HUDEP-2 (cell line): ENCODE measurements around the gene SLC22A5.

Source experiments
- DNase-seq, 76 experiments: peaks; one replicate each; lab custom pipeline; 2025; ENCODE audit not compliant: unreplicated experiment in 76 of 76; lab: John Stamatoyannopoulos, UW

Gene SLC22A5

GRCh38 chr5:132364319-132364718 is 5.2 kb upstream of the SLC22A5 start:
- DNase-seq = no peak

DNA sequence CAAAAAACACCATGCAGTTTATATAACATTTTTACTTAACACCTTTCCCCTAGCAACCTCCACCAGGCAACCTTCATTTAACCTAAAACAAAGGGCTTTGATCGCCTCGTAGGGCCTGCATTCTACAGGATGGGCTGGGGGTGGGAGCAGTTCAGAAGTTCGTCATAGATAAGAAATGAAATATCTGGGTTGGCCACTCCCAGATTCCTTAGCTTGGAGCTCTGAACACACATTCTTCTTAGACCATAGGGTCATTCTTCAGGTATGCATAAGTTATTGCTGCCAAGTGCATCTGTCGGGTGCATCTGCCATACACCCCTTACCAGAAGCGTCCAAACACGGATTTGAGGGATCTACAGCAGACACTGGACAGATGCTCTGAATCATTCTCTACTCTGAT is 4.3 kb upstream of the SLC22A5 start:
- no peak for DNase-seq

GRCh38 chr5:132368186-132368585 is 1.3 kb upstream of the SLC22A5 start:
- DNase-seq = no peak

- peak in 3 of 76 experiments; percentile 45 to 64 (median 53) for DNase-seq
These were observed 470 bp upstream of the SLC22A5 start for GRCh38 chr5:132369007-132369473.

GRCh38 chr5:132370181-132370970 is 866 bp downstream of the SLC22A5 start:
- no peak for DNase-seq

DNA sequence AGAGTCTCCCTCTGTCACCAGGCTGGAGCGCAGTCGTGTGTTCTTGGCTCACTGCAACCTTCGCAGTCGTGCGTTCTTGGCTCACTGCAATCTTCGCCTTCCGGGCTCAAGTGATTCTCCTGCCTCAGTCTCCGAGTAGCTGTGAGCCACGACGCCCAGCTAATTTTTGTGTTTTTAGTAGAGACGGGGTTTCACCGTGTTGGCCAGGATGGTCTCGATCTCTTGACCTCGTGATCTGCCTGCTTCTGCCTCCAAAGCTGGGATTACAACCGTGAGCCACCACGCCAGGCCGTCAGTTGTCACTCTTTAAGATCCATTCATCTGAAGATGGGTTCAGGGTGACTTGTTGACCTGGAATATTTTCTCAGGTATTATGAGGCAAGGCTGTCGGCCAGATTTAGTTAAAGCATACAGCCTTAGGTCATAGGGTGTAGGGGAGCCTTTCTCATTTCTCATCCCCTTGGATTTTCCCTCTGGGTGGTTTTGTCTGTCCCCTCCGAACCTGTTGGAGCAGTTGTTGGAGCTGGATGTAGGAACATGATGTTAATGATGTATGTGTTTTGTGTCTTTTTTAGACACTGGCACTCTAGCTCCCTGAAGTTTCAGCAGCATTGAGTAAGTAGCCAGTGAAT is 1.6 kb downstream of the SLC22A5 start:
- no peak for DNase-seq

- DNase-seq = no peak
These were observed 2.1 kb downstream of the SLC22A5 start for GRCh38 chr5:132371603-132371994.

DNA sequence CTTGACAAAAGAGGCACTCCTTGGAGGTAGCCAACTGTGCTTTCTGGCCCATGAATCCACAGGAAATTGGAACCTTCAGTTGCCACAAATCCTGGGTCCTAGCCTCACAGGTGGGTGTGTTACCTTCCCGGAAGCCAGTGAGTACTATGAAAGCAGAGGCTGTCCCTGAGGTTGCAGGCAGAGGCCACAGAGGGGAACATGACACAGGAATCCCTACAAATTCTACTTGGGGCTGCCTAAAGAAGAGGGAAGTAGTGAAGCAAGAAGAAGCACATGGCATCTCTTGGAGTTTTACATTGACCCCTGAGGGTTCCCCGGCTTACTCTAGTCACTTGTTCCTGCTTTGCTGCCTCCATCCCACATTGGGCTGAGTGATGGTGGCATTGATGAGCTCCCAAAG is 2.6 kb downstream of the SLC22A5 start:
- DNase-seq = no peak

GRCh38 chr5:132372542-132372941 is 3.0 kb downstream of the SLC22A5 start:
- DNase-seq = no peak

DNA sequence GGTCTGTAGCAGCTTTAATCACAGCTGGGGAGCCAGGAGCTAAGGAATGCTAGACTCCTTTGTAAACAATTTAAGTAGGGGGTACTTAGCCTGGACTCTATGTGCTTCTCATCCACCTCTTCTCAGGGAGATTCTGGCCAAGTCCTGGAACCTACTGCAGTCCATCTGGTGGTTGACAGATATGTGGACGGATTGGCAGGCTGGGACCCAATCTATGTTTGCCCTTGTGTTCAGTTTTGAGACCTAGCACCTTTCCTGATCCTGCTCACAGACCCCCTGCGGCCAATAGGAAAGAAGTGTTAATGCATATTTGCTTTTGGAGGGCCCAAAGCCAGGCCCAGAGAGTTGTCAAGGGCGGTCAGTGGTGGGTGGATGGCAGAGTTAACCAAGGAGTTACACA is 6.4 kb downstream of the SLC22A5 start:
- no peak for DNase-seq

- DNase-seq = no peak
These were observed 7.5 kb downstream of the SLC22A5 start for GRCh38 chr5:132376694-132377641.

DNA sequence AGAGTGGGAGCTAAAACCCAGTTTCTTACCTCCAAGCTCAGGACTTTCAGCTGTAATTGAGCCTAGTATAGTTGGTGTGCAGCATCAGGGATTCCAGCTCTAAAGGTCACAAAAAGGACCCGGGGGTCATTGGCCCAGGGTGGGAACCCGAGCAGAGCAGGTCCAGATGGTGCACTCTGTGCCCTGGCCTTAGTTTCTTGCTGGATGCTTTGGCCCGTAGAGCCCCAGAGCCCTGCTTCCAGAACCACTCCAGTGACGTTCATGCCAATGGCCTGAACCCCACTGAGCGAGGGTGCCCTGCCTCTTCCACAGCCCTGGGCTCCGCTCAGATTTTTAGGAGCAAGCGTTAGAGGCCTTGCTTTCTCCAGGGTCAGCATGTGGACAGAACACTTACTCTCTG is 8.2 kb downstream of the SLC22A5 start:
- DNase-seq = no peak

GRCh38 chr5:132378580-132378979 is 9.1 kb downstream of the SLC22A5 start:
- no peak for DNase-seq

GRCh38 chr5:132380047-132380446 is 10.5 kb downstream of the SLC22A5 start:
- DNase-seq = no peak

DNA sequence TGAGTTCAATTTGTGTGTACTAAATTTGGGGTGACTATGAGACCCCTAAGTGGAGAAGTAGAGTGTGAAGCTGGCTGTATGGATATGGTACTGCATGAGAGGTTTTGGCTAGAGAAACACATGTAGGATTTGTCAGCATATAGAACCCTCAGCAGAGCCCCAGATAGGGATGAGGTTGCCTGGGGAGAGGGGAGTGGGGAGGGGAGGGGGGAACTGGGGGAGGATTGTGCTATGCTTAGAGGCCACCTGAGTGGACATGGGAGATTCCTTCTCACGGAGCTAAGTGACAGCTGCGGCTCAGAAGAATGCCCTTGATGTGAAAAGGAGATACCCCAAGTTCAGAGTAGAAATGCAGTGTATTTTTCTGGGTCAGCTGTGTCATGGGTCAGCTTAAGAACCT is 11.2 kb downstream of the SLC22A5 start:
- no peak for DNase-seq

- no peak for DNase-seq
These were observed 12.1 kb downstream of the SLC22A5 start for GRCh38 chr5:132381614-132382013.

- DNase-seq = no peak
These were observed 13.8 kb downstream of the SLC22A5 start for GRCh38 chr5:132383261-132383660.

DNA sequence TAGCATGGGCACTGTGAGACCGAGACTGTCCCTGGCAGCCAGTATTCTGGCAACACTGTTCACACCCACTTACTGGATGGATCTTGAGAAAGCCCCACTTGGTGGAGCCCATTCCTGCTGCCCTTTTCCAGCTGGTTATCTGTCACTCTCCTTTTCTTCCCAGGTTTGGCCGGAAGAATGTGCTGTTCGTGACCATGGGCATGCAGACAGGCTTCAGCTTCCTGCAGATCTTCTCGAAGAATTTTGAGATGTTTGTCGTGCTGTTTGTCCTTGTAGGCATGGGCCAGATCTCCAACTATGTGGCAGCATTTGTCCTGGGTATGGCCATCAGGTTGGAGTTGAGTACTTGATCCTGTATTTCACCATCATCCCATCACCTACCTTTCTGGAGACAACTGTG is 14.5 kb downstream of the SLC22A5 start:
- DNase-seq = no peak

- peak in 71 of 76 experiments; percentile 10 to 81 (median 52) for DNase-seq
These were observed 15.1 kb downstream of the SLC22A5 start for GRCh38 chr5:132384506-132385050.

DNA sequence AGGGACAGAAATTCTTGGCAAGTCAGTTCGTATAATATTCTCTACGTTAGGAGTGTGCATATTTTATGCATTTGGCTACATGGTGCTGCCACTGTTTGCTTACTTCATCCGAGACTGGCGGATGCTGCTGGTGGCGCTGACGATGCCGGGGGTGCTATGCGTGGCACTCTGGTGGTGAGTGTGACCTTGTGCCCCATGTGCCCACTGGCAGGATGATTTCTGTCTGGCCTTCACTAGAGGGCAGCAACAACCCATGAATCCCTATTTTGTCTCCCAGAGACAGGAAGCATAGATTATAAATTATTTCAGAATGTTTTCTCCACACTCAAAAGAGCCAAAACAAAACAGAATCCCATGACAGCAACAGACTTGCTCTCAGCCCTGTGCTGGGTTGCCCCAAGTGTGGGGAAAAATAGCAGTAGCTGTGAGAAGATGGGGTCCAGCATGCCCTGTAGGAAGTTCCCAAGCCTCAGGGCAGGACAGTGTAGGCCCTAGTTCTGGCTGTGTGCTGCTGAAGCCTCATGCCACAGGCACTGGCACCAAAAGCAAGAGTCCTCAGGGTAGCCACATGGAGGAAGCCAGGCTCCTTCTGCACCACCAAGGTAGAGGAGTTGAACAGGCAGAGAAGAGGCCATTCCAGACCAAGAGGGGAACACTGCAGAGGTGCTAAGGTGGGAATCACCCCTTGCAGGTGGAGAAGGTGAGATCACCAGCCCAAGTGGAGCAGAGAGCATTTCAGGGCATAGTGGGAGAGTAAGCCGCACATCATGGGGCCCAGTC is 16.0 kb downstream of the SLC22A5 start:
- DNase-seq = peak in 70 of 76 experiments; percentile 15 to 76 (median 54)
